ENCODE results near the gene DCTPP1. TPM values are rescaled to one million over a fixed set of nuclear protein-coding genes. Genes with fewer than 3 reads are reported as not detected.
"Not testable (repeated sequence)": the region's sequence is repeated elsewhere in the genome, so short reads cannot be mapped to it uniquely, and the experiment has no call there.

The DCTPP1 gene
- total and polyA plus RNA-seq, 2 of the 13 experiments (the other 11 are each of a cell fraction or from before 2014, with no cell fraction given), result 54.8 to 74.4 TPM

GRCh38 chr16:30452709-30453580 is 23.1 kb upstream of the DCTPP1 start (continued):
- TF ChIP-seq HNF1B (CRISPR knock-in tag; IDR thresholded peaks at IDR 0.05) (peak; percentile 17; the same call in 1 of the 2 replicates), ETV5 (CRISPR knock-in tag; IDR thresholded peaks at IDR 0.05; ENCODE audit: borderline replicate concordance) (0 out of 2 replicates have a peak, but pooled peaks have one; percentile 19), LCORL (CRISPR knock-in tag; IDR thresholded peaks at IDR 0.05) (0 out of 2 replicates have a peak, but pooled peaks have one; percentile 43), ZFP91 (CRISPR knock-in tag; IDR thresholded peaks at IDR 0.05; ENCODE audit: borderline replicate concordance) (peak; percentile 53; the same call in 1 of the 2 replicates), KAT7 (CRISPR knock-in tag; IDR thresholded peaks at IDR 0.05; ENCODE audit: borderline replicate concordance) (0 out of 2 replicates have a peak, but pooled peaks have one; percentile 40), ZNF605 (CRISPR knock-in tag; IDR thresholded peaks at IDR 0.05) (peak; percentile 22; the same call in 1 of the 2 replicates), ZFX (CRISPR knock-in tag; IDR thresholded peaks at IDR 0.05; ENCODE audit: low read depth) (peak; percentile 57)
- not testable (repeated sequence) for TF ChIP-seq LCORL (IDR thresholded peaks at IDR 0.05)

Data from HepG2 (cell line).